Hematopoietic multipotent progenitor cell treated with erythropoietin and hydrocortisone succinate and interleukin-3 and kit ligand, for 4 days (in vitro differentiated cells): ENCODE measurements around the gene LACTBL1.
A peak's percentile ranks its signal among the peaks of the same experiment; 100 is the strongest.

Experiments used
- DNase-seq: peaks from one replicate; pipeline ENCODE4 v3.0.0-alpha.2; 2015

LACTBL1 gene

DNA sequence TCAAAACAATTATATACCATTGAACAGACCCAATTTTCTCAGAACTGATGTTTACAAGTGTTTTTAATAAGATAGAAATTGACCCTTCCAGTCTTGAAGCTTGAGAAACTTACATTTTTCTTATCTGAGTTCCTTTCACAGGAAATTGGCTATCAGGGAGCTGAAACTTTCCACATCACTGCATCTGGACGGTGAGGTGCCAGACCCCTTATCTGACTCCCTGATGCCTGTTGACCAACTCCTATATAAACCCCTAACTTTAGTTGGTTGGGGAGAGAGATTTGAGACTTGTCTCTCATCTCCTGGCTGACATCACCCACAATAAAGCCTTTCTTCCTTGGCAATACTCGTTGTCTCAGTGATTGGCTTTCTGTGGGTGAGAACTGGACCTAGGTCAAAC, 31.4 kb downstream of the LACTBL1 start:
- DNase-seq, result no peak

DNA sequence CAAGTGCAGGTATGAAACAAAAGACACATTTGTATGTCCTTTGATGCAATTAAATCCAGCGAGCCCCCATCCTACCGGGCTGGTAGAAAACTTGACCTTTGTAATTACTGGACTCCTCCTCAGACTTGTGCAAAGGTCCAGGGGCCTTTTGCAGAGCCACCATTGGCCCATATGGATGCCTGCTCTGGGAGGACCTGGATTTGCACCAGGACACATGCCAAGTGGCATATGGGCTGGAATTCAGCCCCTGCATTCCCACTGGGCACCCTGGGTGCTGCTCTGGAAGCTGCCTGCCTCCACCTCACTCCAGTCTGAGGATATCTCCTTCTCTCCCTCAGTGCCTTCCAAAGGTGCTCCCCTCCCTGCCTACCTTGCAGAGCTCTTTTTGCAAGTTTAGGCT, 36.0 kb downstream of the LACTBL1 start:
- no peak for DNase-seq

DNA sequence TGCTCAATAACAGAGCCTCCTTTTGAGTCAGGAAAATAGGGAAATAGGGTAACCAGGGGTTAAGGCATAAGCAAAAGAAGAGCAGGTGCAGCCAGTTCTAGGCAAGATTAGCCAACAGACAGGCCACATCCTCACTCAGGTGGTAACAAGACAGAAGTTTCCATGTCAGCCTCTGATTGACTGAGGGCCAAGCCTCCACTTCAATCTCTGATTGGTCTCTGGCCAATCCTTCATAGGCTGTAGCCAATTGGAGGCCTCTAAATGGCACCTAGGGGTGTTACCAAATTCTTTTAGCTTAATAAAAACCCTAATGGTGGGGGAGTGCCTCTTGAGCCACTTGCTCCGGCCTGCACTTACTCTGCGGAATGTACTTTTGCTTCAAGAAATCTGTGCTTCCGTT, 37.2 kb downstream of the LACTBL1 start:
- DNase-seq, result no peak

DNA sequence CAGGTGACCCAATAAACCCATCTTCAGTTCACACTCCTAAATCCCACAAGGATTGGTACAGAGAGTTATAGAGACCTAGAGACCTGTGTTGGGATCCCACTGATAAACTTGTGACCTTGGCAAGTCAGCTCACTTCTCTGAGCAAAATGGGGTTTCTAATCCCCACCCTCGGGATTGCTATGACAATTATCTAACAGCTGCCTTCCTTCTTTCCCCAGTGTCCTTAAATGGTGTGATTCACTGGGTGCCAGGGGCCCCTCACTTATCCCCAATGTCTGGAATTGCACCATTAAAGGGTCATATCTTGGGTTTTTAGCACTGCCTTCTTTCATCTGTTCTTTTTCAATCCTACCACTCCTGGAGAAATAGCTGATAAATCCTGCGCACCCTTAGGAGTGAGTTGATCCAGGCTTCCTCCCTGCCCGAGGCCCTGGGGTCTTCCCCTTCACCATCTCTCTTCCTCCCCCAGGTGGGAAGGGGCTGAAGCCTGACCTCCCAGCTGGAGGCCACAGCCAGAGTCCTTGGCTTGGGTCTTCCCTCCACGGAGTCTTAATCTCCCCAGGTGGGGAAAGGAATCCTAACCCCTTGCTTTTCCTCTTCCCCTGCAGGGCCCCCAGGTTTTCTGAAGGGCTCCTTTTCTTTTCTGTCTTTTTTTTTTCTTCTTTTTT, 39.7 kb downstream of the LACTBL1 start:
- DNase-seq, result no peak

GRCh38 chr1:22930240-22930912, 42.3 kb downstream of the LACTBL1 start:
- peak; percentile 72 for DNase-seq

- DNase-seq, result no peak
Measured at GRCh38 chr1:22925111-22925510, 47.6 kb downstream of the LACTBL1 start.

- DNase-seq, result no peak
Measured at GRCh38 chr1:22922640-22923039, 50.0 kb downstream of the LACTBL1 start.

DNA sequence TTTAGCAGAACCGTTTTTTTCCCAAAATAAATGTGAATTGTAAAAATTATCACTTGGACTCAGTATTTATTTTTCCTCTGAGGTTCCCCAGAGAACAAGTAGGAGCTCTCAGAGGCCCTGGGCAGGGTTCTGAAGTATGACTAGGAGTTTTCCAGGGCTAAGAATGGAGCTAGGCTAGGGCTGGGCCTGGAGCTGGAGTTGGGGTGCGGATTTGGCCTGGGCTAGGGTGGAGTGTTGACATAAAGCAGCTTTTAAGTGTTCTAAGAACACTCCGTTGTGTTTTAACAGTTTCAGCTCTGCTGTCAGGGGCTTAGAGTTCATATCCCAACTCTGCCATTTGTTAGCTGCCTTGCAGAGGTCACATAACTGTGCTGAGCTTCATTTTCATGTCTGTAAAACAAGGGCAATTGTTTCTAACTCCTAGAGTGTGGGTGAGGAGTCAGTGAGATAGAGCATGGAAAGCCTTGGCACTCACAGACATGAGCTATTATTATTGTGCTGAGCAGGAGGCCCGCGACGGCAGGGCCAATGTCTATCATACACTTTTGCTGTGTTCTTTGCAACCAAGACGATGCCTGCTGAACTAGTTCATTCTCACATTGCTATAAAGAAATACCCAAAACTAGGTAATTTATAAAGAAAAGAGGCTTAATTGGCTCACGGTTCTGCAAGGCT, 51.1 kb downstream of the LACTBL1 start:
- DNase-seq, result no peak

GRCh38 chr1:22920734-22921451, 51.8 kb downstream of the LACTBL1 start:
- DNase-seq, result no peak

GRCh38 chr1:22920026-22920733, 52.5 kb downstream of the LACTBL1 start:
- no peak for DNase-seq

DNA sequence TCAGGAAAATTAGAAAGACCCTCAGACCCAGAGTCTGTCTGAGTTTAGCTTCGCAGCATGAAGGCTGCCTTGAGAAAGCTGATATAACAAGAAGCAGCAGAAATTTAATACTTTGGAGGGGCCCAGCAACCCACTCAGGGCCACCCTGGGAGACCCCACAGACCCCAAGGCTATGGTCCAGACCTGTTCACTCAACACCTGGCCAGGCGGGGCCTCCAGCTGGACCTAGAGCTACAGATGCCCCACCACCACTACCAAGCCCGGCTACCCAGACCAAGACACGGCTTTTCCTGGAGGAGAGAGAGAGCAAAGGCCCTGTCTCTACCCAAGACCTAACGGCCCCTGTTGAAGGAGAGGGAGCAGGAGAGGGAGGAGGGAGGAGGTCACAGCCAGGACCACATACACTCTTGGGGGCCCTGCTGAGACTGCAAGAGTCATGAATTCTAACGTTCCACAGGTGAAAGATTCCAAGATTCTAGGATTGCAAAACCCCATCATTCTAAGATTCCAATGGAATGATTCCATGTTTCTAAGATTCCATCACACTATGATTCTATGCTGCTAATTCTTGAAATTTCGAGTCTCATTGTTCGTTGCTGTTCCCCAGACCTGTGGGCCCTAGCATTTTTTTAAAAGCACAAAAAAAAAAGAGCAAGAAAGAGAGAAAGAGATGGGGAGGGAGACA, 53.2 kb downstream of the LACTBL1 start:
- no peak for DNase-seq

GRCh38 chr1:22918644-22919043, 54.0 kb downstream of the LACTBL1 start:
- no peak for DNase-seq

DNA sequence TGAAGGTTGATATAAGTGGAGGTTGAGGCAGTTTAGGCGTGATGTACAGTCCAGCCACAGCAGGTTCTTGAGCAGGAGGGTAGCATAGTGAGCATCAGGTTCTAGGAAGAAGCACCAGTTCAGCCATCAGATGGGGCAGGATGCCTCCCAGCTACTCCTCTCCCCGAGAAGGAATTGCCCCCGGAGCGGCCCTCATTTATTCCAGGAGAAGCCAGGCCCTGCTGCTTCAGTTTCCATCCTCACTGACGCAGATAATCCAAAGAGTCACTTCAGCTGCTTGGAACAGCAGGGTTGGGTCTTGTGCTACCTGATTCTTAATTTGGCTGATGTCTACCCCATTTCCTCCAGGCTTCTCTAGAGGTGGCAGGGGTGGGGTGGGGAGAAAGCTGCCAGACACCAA, 54.7 kb downstream of the LACTBL1 start:
- no peak for DNase-seq

- DNase-seq, result peak; percentile 31
Measured at GRCh38 chr1:22916471-22916820, 56.2 kb downstream of the LACTBL1 start.

DNA sequence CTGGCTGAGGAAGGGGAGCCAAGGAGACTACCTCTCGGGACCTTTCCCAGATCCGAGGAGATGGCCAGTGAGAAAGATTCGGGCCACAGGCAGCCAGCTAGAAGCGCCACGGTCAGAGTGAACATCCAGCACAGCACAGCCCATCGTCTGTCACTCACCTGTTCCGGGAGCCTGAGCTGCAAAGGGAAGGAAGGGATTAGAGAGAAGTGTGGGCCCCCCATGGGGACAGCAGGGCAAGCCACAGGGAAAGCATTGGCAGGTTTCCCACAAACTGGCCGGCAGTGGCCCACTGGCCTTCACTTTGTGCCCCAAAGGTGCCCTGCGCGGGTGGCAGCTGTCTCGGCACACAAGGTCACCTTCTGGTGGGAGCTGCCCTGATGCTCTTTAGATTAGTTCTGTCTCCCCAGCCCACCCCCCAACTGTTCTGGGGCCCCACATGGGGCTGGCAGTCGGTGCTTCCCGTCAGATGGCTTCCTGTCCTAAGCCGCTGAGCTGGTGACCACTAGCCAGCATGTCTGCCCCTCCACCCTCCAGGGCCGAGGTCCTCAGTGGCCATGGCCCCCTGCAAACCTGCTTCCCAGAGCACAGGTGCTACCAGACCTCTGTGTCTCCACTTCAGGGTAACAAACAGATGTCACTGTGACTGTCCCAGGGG, 56.7 kb downstream of the LACTBL1 start:
- DNase-seq, result no peak

- DNase-seq, result no peak
Measured at GRCh38 chr1:22915231-22915630, 57.4 kb downstream of the LACTBL1 start.

DNA sequence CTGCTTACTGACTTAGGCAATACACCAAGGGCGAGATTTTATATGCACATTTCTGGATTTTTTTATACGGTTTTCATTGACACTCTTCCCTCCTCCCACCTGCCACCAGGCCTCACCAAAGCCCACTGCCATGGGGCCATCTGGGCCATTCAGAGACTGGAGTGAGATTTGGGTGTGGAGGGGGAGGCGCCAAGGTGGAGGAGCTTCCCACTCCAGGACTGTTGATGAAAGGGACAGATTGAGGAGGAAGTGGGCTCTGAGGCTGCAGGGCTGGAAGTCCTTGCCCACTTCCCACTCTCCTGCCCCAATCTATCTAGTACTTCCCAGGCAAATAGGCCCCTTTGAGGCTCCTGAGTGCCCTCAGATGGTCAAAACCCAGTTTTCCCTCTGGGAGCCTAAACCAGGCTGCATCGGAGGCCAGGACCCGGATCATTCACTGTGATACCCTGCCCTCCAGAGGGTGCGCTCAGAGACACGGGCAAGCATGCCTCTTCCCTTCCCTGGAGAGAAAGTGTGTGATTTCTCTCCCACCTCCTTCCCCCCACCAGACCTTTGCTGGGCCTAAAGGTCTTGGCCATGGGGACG, 57.9 kb downstream of the LACTBL1 start:
- DNase-seq, result no peak

DNA sequence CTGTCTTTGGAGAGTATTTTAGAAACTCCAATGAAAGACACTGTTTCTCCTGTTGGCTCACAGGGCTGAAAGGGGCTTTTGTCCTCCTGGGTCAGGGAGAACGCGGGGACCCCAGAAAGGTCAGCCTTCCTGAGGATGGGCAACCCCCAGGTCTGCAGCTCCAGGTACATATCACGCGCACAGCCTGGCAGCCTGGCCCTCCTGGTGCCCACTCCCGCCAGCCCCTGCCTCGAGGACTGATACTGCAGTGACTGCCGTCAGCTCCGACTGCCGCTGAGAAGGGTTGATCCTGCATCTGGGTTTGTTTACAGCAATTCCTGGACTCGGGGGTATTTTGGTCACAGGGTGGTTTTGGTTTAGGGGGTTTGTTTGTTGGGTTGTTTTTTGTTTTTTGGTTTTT, 58.5 kb downstream of the LACTBL1 start:
- DNase-seq, result no peak

GRCh38 chr1:22913421-22914141, 59.1 kb downstream of the LACTBL1 start:
- no peak for DNase-seq

- no peak for DNase-seq
Measured at GRCh38 chr1:22912311-22912710, 60.4 kb downstream of the LACTBL1 start.
